K562 treated with DMSO at 1 percent for 4 hours (cell line): ENCODE results near the gene KRR1. TPM values are rescaled to one million over a fixed set of nuclear protein-coding genes. Genes with fewer than 3 reads are reported as not detected.

Experiments
- total RNA-seq: library from RNA; unstranded; fragments of 300-600 nt; gene quantifications from 2 replicates; pipeline ENCODE4 v1.2.3, GENCODE V29; 2022; ENCODE audit not compliant: insufficient read depth

The KRR1 gene
- total RNA-seq = 10.4 and 14.7 TPM in 2 replicates

DNA sequence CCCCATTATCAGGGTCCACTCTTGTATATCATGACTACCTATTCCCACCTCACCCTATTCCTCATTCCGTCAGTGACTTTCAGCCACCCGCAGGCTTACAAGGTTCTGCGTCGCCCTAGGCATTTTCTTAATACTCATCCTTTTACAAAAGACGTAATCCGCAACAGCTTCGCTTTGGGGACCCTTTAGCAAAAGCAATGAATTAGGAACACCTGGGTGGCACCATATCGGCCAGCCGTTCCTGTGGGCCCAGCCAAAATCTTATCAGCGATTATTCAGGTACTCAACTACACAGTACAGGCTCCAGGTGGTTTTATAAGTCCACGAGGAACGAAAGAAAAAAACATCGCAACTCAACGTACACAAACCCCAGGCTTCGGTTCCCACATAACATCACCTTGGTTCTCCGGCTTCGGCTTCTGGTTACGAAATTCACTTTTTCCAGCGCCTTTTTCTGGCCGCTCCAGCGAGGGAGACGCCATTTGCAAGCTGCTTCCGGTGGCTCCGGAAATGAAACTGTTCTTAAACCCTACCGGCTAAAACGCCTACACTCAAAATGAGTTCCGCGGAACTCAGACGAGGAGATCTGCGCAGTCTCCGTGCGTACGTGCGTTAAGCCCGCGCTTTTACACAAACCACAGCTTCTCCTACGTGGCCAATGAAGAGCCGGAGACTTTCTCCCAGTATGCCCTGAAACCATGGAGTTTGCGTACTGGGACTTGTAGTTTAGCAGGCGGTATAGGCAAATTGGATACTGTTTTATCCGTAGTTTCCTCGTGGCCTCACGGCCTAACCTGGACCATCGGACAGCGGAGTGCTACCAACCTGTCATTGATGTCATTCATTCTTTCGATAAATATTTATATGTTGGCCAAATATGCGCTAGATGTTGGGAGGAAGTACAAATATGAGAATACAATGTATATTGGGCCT is at the start of gene KRR1:
KRR1 (minus strand) TSS at position 494 of the 933 bp plus-strand sequence; CDS start at position 482, 12 bp downstream.

GRCh38 chr12:75480469-75480949 is 30.9 kb downstream of the KRR1 start, which contains the start of gene GLIPR1:
GLIPR1 (plus strand) TSS chr12:75480755; CDS start chr12:75480881, 126 bp downstream.

Other genes with a start within 250 kb of the KRR1 start
- gene CAPS2, start 181.3 kb downstream of the KRR1 start, total RNA-seq = not detected in 2 replicates
- not detected in 2 replicates for gene GLIPR1L1, start 176.9 kb downstream of the KRR1 start, total RNA-seq
- not detected in 2 replicates for gene GLIPR1L2, start 120.5 kb downstream of the KRR1 start, total RNA-seq
- gene GLIPR1, start 30.9 kb downstream of the KRR1 start, total RNA-seq = 1.4 and 1.5 TPM in 2 replicates